Liver (tissue), 9 donors: ENCODE data around the gene SAE1. TPM values are rescaled to one million over a fixed set of nuclear protein-coding genes. Genes with fewer than 3 reads are reported as not detected.

ENCODE experiments used
- DNase-seq: peaks from one replicate; pipeline ENCODE4 v3.0.0-alpha.2; 2017; ENCODE audit warnings: low spot score
- H3K27ac ChIP-seq, 2 donors: one replicate each; pipeline ENCODE4 v1.7.0; 2013; ENCODE audit warnings: inconsistent platforms in 2 of 2, low read length in 2 of 2, control low read depth in 1 of 2, low read depth in 1 of 2, mild to moderate bottlenecking in 1 of 2
- H3K27me3 ChIP-seq, 4 donors: one replicate each; pipeline versions ENCODE4 v1.6.1 to v1.7.0; 2013; ENCODE audit warnings: low read length in 3 of 4, inconsistent platforms in 1 of 4, mild to moderate bottlenecking in 1 of 4, moderate library complexity in 1 of 4; ENCODE audit not compliant: control insufficient read depth in 4 of 4, insufficient read depth in 4 of 4
- H3K36me3 ChIP-seq, 4 donors: one replicate each; pipeline versions ENCODE4 v1.6.1 to v1.7.0; 2013; ENCODE audit warnings: low read length in 3 of 4, mild to moderate bottlenecking in 3 of 4, low read depth in 1 of 4, moderate library complexity in 1 of 4; ENCODE audit not compliant: control insufficient read depth in 4 of 4, insufficient read depth in 3 of 4
- H3K4me1 ChIP-seq, 4 donors: one replicate each; pipeline versions ENCODE4 v1.6.1 to v1.7.0; 2013; ENCODE audit warnings: low read length in 3 of 4, mild to moderate bottlenecking in 3 of 4, moderate library complexity in 1 of 4; ENCODE audit not compliant: control insufficient read depth in 4 of 4, insufficient read depth in 4 of 4
- H3K4me3 ChIP-seq, 3 donors: one replicate each; pipeline versions ENCODE4 v1.6.1 to v1.7.0; 2013; ENCODE audit warnings: low read length in 3 of 3, control low read depth in 1 of 3, low read depth in 1 of 3, mild to moderate bottlenecking in 1 of 3
- H3K9ac ChIP-seq, 2 donors: one replicate each; pipeline ENCODE4 v1.7.0; 2013; ENCODE audit warnings: low read length in 2 of 2, mild to moderate bottlenecking in 2 of 2, moderate library complexity in 2 of 2, control low read depth in 1 of 2, low read depth in 1 of 2
- H3K9me3 ChIP-seq, 4 donors: one replicate each; pipeline versions ENCODE4 v1.6.1 to v1.7.0; 2013; ENCODE audit warnings: low read length in 3 of 4; ENCODE audit not compliant: control insufficient read depth in 4 of 4
- ATF3 ChIP-seq: IDR thresholded peaks from 2 replicates; pipeline ENCODE4 v1.6.1; 2016; ENCODE audit warnings: antibody characterized with exemption
- EGR1 ChIP-seq, 2 donors: IDR thresholded peaks; 2 replicates each; pipeline ENCODE4 v1.6.1; 2016 to 2018; ENCODE audit warnings: antibody characterized with exemption in 2 of 2, low read depth in 2 of 2
- FOXA2 ChIP-seq: IDR thresholded peaks from 2 replicates; pipeline ENCODE4 v1.6.1; 2016; ENCODE audit warnings: antibody characterized with exemption
- GABPA ChIP-seq, 2 donors: IDR thresholded peaks in 1 of 2; conservative IDR thresholded peaks in 1 of 2; 2 replicates each; pipeline ENCODE4 v1.6.1; 2016; ENCODE audit warnings: antibody characterized with exemption in 2 of 2, mild to moderate bottlenecking in 1 of 2, moderate library complexity in 1 of 2
- HNF4A ChIP-seq, 2 donors: conservative IDR thresholded peaks; 2 replicates each; pipeline ENCODE4 v1.6.1; 2016; ENCODE audit warnings: antibody characterized with exemption in 2 of 2, mild to moderate bottlenecking in 2 of 2
- HNF4G ChIP-seq: IDR thresholded peaks from 2 replicates; pipeline ENCODE4 v1.6.1; 2016; ENCODE audit warnings: antibody characterized with exemption
- NR2F2 ChIP-seq: IDR thresholded peaks from 2 replicates; pipeline ENCODE4 v1.6.1; 2016; ENCODE audit warnings: antibody characterized with exemption
- SP1 ChIP-seq: IDR thresholded peaks from 2 replicates; pipeline ENCODE4 v1.6.1; 2018; ENCODE audit warnings: antibody characterized with exemption, mild to moderate bottlenecking
- YY1 ChIP-seq: IDR thresholded peaks from 2 replicates; pipeline ENCODE4 v1.6.1; 2016; ENCODE audit warnings: antibody characterized with exemption, mild to moderate bottlenecking
- ZBTB33 ChIP-seq: IDR thresholded peaks from 2 replicates; pipeline ENCODE4 v1.6.1; 2016; ENCODE audit warnings: antibody characterized with exemption
- WGBS: extraction: QIAGEN DNeasy Blood & Tissue Kit; methylation state at CpG from one replicate; pipeline ENCODE4 v1.1.7; 2013; 5-methylcytosine and 5-hydroxymethylcytosine counted together
- polyA plus RNA-seq, 2 donors: library from polyadenylated mRNA; stranded (reverse) in 1 of 2; unstranded in 1 of 2; fragments of 200-250 nt in 1 of 2; fragments of >200 nt in 1 of 2; fragmentation: Nextera tagmentation in 1 of 2; extraction: Ambion mirVana in 1 of 2; gene quantifications; one replicate each; pipeline versions ENCODE4 v1.2.1 to v1.2.3, GENCODE V29; 2013 to 2015
- total RNA-seq, 2 donors: library from RNA; depleted of rRNA; stranded (reverse); fragments of >200 nt; gene quantifications; one replicate each; pipeline ENCODE4 v1.2.3, GENCODE V29; 2014
- TF ChIP-seq, protein P1 (sequence below): IDR thresholded peaks from 2 replicates; pipeline ENCODE4 v1.6.1; 2016; ENCODE audit warnings: antibody characterized with exemption
- TF ChIP-seq, protein P2 (sequence below): IDR thresholded peaks from 2 replicates; pipeline ENCODE4 v1.6.1; 2016; ENCODE audit warnings: antibody characterized with exemption, mild to moderate bottlenecking
- TF ChIP-seq, protein P3 (sequence below): fragments of 150-350 bp; IDR thresholded peaks from 2 replicates; pipeline ENCODE4 v1.5.1; 2017; ENCODE audit warnings: improper control_type of control experiment, low read depth, low read length; ENCODE audit not compliant: missing input control
- donor health status: healthy.
- donor health status: healthy.
- donor health status: healthy.
- donor health status: healthy.
- donor health status: healthy.

SAE1 gene
- total and polyA plus RNA-seq, 4 donors = 19.0 to 31.8 (median 27.0) TPM

- Histone ChIP-seq H3K27ac (peak overlapping the region; percentile 99), H3K9me3 (no peaks in the 10 kb centered on the region), H3K4me3 (peak overlapping the region; percentile 80 to 97 (median 87)), H3K36me3 (peaks cover 0 to 4% (median 2%) of the 10 kb centered on the region in 4 donors), H3K4me1 (peaks cover 2 to 41% (median 17%) of the 10 kb centered on the region in 4 donors), H3K9ac (peak overlapping the region; percentile 84 to 98), H3K27me3 (no peaks in the 10 kb centered on the region)
- 53% methylated on average over 12 of the region's 12 CpGs for WGBS
- TF ChIP-seq ATF3 (no peak), GABPA (IDR thresholded peaks at IDR 0.05 in 1 of 2, conservative IDR thresholded peaks at IDR 0.05 in 1 of 2) (no peak), SP1 (no peak), YY1 (no peak), HNF4G (no peak), EGR1 (IDR thresholded peaks at IDR 0.05; ENCODE audit: low read depth in 2 of 2) (no peak), NR2F2 (no peak), HNF4A (conservative IDR thresholded peaks at IDR 0.05) (no peak), FOXA2 (no peak), ZBTB33 (no peak)
- TF ChIP-seq, protein P1, sequence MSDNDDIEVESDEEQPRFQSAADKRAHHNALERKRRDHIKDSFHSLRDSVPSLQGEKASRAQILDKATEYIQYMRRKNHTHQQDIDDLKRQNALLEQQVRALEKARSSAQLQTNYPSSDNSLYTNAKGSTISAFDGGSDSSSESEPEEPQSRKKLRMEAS = no peak
- TF ChIP-seq, protein P2, sequence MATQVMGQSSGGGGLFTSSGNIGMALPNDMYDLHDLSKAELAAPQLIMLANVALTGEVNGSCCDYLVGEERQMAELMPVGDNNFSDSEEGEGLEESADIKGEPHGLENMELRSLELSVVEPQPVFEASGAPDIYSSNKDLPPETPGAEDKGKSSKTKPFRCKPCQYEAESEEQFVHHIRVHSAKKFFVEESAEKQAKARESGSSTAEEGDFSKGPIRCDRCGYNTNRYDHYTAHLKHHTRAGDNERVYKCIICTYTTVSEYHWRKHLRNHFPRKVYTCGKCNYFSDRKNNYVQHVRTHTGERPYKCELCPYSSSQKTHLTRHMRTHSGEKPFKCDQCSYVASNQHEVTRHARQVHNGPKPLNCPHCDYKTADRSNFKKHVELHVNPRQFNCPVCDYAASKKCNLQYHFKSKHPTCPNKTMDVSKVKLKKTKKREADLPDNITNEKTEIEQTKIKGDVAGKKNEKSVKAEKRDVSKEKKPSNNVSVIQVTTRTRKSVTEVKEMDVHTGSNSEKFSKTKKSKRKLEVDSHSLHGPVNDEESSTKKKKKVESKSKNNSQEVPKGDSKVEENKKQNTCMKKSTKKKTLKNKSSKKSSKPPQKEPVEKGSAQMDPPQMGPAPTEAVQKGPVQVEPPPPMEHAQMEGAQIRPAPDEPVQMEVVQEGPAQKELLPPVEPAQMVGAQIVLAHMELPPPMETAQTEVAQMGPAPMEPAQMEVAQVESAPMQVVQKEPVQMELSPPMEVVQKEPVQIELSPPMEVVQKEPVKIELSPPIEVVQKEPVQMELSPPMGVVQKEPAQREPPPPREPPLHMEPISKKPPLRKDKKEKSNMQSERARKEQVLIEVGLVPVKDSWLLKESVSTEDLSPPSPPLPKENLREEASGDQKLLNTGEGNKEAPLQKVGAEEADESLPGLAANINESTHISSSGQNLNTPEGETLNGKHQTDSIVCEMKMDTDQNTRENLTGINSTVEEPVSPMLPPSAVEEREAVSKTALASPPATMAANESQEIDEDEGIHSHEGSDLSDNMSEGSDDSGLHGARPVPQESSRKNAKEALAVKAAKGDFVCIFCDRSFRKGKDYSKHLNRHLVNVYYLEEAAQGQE = no peak
- DNase-seq = no peak
These were observed 20.1 kb upstream of the SAE1 start for GRCh38 chr19:47110521-47111005.

- TF ChIP-seq, protein P3, sequence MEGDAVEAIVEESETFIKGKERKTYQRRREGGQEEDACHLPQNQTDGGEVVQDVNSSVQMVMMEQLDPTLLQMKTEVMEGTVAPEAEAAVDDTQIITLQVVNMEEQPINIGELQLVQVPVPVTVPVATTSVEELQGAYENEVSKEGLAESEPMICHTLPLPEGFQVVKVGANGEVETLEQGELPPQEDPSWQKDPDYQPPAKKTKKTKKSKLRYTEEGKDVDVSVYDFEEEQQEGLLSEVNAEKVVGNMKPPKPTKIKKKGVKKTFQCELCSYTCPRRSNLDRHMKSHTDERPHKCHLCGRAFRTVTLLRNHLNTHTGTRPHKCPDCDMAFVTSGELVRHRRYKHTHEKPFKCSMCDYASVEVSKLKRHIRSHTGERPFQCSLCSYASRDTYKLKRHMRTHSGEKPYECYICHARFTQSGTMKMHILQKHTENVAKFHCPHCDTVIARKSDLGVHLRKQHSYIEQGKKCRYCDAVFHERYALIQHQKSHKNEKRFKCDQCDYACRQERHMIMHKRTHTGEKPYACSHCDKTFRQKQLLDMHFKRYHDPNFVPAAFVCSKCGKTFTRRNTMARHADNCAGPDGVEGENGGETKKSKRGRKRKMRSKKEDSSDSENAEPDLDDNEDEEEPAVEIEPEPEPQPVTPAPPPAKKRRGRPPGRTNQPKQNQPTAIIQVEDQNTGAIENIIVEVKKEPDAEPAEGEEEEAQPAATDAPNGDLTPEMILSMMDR = no peak
- TF ChIP-seq YY1 = peak; percentile 14
These were observed 19.5 kb upstream of the SAE1 start for GRCh38 chr19:47111006-47111621.

More at GRCh38 chr19:47111006-47111621, 19.5 kb upstream of the SAE1 start:
- WGBS = 33% methylated on average over 35 of the region's 35 CpGs
- H3K9me3 ChIP-seq = no peaks in the 10 kb centered on the region
- H3K27ac ChIP-seq = peak overlapping the region; percentile 99
- H3K4me3 ChIP-seq = peak overlapping the region; percentile 80 to 97 (median 87)
- H3K9ac ChIP-seq = peak overlapping the region; percentile 84 to 98
- H3K27me3 ChIP-seq = no peaks in the 10 kb centered on the region
- peak; percentile 77 for DNase-seq
- H3K36me3 ChIP-seq = peaks cover 0 to 4% (median 2%) of the 10 kb centered on the region in 4 donors
- H3K4me1 ChIP-seq = peaks cover 2 to 37% (median 16%) of the 10 kb centered on the region in 4 donors
